HG03025 (cell line): ENCODE data around the gene RBM12.

Source experiments
- ATAC-seq: cut with Tn5 transposase; IDR thresholded peaks from one replicate; pipeline ENCODE4 v1.9.1; 2021; ENCODE audit warnings: mild to moderate bottlenecking, moderate library complexity; ENCODE audit not compliant: unreplicated experiment, low FRiP score

The RBM12 gene

GRCh38 chr20:35600993-35601973 lies 63.4 kb downstream of the RBM12 start:
- no peak for ATAC-seq

- no peak for ATAC-seq
Observed at GRCh38 chr20:35600176-35600992, 64.3 kb downstream of the RBM12 start.

GRCh38 chr20:35599776-35600120 lies 65.0 kb downstream of the RBM12 start:
- no peak for ATAC-seq
